ENCODE measurements around the gene WDR72. TPM values are rescaled to one million over a fixed set of nuclear protein-coding genes. Genes with fewer than 3 reads are reported as not detected.

Gene WDR72
- polyA plus RNA-seq, 1 donor from 2014 or later: 0.05 TPM

DNA sequence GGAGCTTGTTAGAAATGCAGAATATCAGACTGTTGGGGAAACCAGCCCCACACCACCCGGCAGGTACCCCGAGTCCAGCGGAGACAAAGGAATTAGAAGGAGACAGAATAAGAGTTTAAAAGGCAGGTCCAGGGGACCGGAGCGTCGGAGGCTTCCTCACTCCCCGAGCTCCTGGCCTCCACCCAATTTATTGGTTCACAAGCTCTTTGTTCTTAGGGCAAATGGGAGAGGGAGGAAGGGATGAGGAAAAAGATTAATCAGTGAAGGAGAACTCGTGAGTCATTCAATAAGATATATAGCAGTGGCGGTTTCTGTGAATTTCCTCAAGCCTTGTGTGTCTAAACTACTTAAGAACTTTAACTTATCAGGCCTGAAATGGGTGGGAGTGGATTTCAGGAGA is 32.1 kb upstream of the WDR72 start:
- no peak overlapping the region for H3K9ac ChIP-seq (ENCODE audit: low read length)
- no peaks in the 10 kb centered on the region for H3F3A ChIP-seq (ENCODE audit: insufficient read depth, low read length, poor library complexity, severe bottlenecking)
- no peaks in the 10 kb centered on the region for H3K9me2 ChIP-seq (ENCODE audit: insufficient read depth, low read length)
- no peak overlapping the region for H3K27ac ChIP-seq (ENCODE audit: low read length)
- H3K27me3 ChIP-seq (ENCODE audit: insufficient read depth, low read depth, low read length): no peaks in the 10 kb centered on the region
- H3K79me2 ChIP-seq (replicated peaks; ENCODE audit: insufficient read depth, low read length): no peaks in the 10 kb centered on the region
- no peaks in the 10 kb centered on the region for H3K9me3 ChIP-seq (ENCODE audit: low read length)
- H3K4me3 ChIP-seq (ENCODE audit: low read length): no peak overlapping the region
- TF ChIP-seq REST (IDR thresholded peaks at IDR 0.05; ENCODE audit: borderline replicate concordance) (no peak), EP300 (conservative IDR thresholded peaks at IDR 0.05; ENCODE audit: poor library complexity, severe bottlenecking) (no peak)
- H2AFZ ChIP-seq (ENCODE audit: low read depth, low read length): no peak overlapping the region
- H3K36me3 ChIP-seq (ENCODE audit: insufficient read depth, low read length): no peaks in the 10 kb centered on the region
- H3K4me2 ChIP-seq (ENCODE audit: low read length): no peak overlapping the region
- H4K20me1 ChIP-seq (ENCODE audit: insufficient read depth): no peaks in the 10 kb centered on the region

DNA sequence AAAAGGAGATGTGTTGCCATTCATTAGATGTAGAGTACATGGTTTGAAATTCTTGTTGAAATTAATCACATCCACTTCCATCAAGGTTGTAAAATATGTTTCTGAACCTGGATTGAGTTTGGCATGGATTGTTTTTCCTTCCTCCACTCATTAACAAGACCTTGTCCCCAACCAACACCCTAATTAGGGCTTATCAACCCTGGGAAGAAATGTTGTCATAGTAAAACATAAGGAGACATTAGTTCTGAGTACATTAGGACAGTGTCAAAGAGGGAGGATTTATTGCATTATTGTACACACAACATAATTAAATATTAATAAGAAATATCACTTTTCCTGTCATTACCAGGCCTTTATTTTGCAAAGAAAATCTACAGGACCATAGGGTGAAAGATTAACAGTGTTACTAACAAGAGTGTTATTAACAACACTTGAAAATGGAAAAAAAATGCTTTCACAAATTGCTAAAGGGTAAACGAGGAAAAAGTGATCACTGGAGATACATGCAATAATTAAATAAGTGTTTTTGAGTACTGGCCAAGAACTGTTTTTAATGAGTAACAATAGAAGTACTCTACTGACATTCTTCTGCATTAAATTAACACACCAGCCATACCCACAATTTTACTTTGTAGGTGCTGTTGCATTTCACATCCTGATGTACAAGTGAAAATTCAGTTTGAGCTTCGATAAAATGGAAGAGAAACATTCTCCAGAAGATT is 30.4 kb upstream of the WDR72 start:
- no peak overlapping the region for H3K9ac ChIP-seq (ENCODE audit: low read length)

More for the DNA sequence above, 30.4 kb upstream of the WDR72 start:
- H3F3A ChIP-seq (ENCODE audit: insufficient read depth, low read length, poor library complexity, severe bottlenecking): no peaks in the 10 kb centered on the region
- H3K4me2 ChIP-seq (ENCODE audit: low read length): no peak overlapping the region
- no peaks in the 10 kb centered on the region for H4K20me1 ChIP-seq (ENCODE audit: insufficient read depth)
- no peaks in the 10 kb centered on the region for H3K36me3 ChIP-seq (ENCODE audit: insufficient read depth, low read length)
- no peaks in the 10 kb centered on the region for H3K27me3 ChIP-seq (ENCODE audit: insufficient read depth, low read depth, low read length)
- H3K9me3 ChIP-seq (ENCODE audit: low read length): no peaks in the 10 kb centered on the region
- no peak overlapping the region for H3K27ac ChIP-seq (ENCODE audit: low read length)
- no peak overlapping the region for H2AFZ ChIP-seq (ENCODE audit: low read depth, low read length)
- H3K4me3 ChIP-seq (ENCODE audit: low read length): no peak overlapping the region
- no peaks in the 10 kb centered on the region for H3K79me2 ChIP-seq (replicated peaks; ENCODE audit: insufficient read depth, low read length)
- H3K9me2 ChIP-seq (ENCODE audit: insufficient read depth, low read length): no peaks in the 10 kb centered on the region
- TF ChIP-seq CTCF (IDR thresholded peaks at IDR 0.05; ENCODE audit: poor library complexity, severe bottlenecking) (no peak), EP300 (conservative IDR thresholded peaks at IDR 0.05; ENCODE audit: poor library complexity, severe bottlenecking) (no peak), EZH2 (IDR thresholded peaks at IDR 0.05; ENCODE audit: borderline replicate concordance, insufficient read depth, low read length, poor library complexity, severe bottlenecking) (no peak), REST (IDR thresholded peaks at IDR 0.05; ENCODE audit: borderline replicate concordance) (no peak), TAF1 (IDR thresholded peaks at IDR 0.05; ENCODE audit: low read depth) (no peak), RAD21 (conservative IDR thresholded peaks at IDR 0.05) (no peak), POLR2AphosphoS5 (IDR thresholded peaks at IDR 0.05) (no peak), MXI1 (conservative IDR thresholded peaks at IDR 0.05; ENCODE audit: poor library complexity, severe bottlenecking) (no peak), SMC3 (conservative IDR thresholded peaks at IDR 0.05; ENCODE audit: poor library complexity) (no peak)

All from neural cell (in vitro differentiated cells).